Hepatocyte (in vitro differentiated cells): ENCODE results near the gene TPRN. TPM values are rescaled to one million over a fixed set of nuclear protein-coding genes. Genes with fewer than 3 reads are reported as not detected.

Experiments
- DNase-seq: peaks from one replicate; pipeline ENCODE4 v3.0.0-alpha.2; 2016; ENCODE audit warnings: low spot score
- H2AFZ ChIP-seq: fragments of 200-600 bp; sonication (generic); 2 replicates; pipeline ENCODE4 v1.6.0; 2016; ENCODE audit warnings: antibody characterized with exemption, mild to moderate bottlenecking
- H3K27ac ChIP-seq: fragments of 200-600 bp; sonication (generic); 2 replicates; pipeline ENCODE4 v1.5.1; 2016; ENCODE audit warnings: mild to moderate bottlenecking
- H3K27me3 ChIP-seq: fragments of 200-600 bp; sonication (generic); 2 replicates; pipeline ENCODE4 v1.6.1; 2016
- H3K36me3 ChIP-seq: fragments of 200-600 bp; sonication (generic); replicated peaks from 2 replicates; pipeline ENCODE4 v1.5.1; 2016; ENCODE audit warnings: low read depth; ENCODE audit not compliant: insufficient read depth
- H3K4me1 ChIP-seq: fragments of 200-600 bp; sonication (generic); 2 replicates; pipeline ENCODE4 v1.5.1; 2016; ENCODE audit warnings: mild to moderate bottlenecking, moderate library complexity; ENCODE audit not compliant: insufficient read depth
- H3K4me2 ChIP-seq: fragments of 200-600 bp; sonication (generic); 2 replicates; pipeline ENCODE4 v1.6.0; 2016
- H3K4me3 ChIP-seq: fragments of 200-600 bp; sonication (generic); 2 replicates; pipeline ENCODE4 v1.5.1; 2016; ENCODE audit warnings: mild to moderate bottlenecking
- H3K79me2 ChIP-seq: fragments of 200-600 bp; sonication (generic); 2 replicates; pipeline ENCODE4 v1.6.0; 2017; ENCODE audit warnings: mild to moderate bottlenecking
- H3K9me2 ChIP-seq: fragments of 200-600 bp; sonication (generic); replicated peaks from 2 replicates; pipeline ENCODE4 v1.6.0; 2017; ENCODE audit warnings: mild to moderate bottlenecking; ENCODE audit not compliant: insufficient read depth
- H3K9me3 ChIP-seq: fragments of 200-600 bp; sonication (generic); 2 replicates; pipeline ENCODE4 v1.5.1; 2016; ENCODE audit warnings: low read depth, mild to moderate bottlenecking
- H4K20me1 ChIP-seq: fragments of 200-600 bp; sonication (generic); 2 replicates; pipeline ENCODE4 v1.6.0; 2016; ENCODE audit warnings: mild to moderate bottlenecking; ENCODE audit not compliant: insufficient read depth, poor library complexity, severe bottlenecking
- EZH2 ChIP-seq: fragments of 200-600 bp; sonication (generic); IDR thresholded peaks from 2 replicates; pipeline ENCODE4 v1.6.1; 2016; ENCODE audit warnings: antibody characterized with exemption, mild to moderate bottlenecking, borderline replicate concordance
- EZH2phosphoT487 ChIP-seq: fragments of 200-600 bp; sonication (generic); IDR thresholded peaks from one replicate; pipeline ENCODE4 v1.6.1; 2018; ENCODE audit warnings: antibody characterized with exemption, mild to moderate bottlenecking, low read depth, moderate library complexity; ENCODE audit not compliant: unreplicated experiment, severe bottlenecking
- WGBS: methylation state at CpG from one replicate; pipeline ENCODE4 v1.1.6; 2016; ENCODE audit warnings: low lambda C conversion rate; ENCODE audit errors: missing lambda C conversion rate; 5-methylcytosine and 5-hydroxymethylcytosine counted together
- polyA plus RNA-seq: library from polyadenylated mRNA; unstranded; fragments of >200 nt; fragmentation: Nextera tagmentation; extraction: Ambion mirVana; gene quantifications from 2 replicates; pipeline ENCODE4 v1.2.1, GENCODE V29; 2016
- total RNA-seq: library from RNA; depleted of rRNA; stranded (reverse); fragments of >200 nt; gene quantifications from 2 replicates; pipeline ENCODE4 v1.2.3, GENCODE V29; 2014
- TF ChIP-seq, protein P1 (sequence below): fragments of 200-600 bp; sonication (generic); IDR thresholded peaks from 2 replicates; pipeline ENCODE4 v1.5.1; 2016; ENCODE audit warnings: antibody characterized with exemption, mild to moderate bottlenecking; ENCODE audit not compliant: poor library complexity

Gene TPRN
- total and polyA plus RNA-seq, 2 experiments from 2014 or later = 34.4 to 104 TPM

DNA sequence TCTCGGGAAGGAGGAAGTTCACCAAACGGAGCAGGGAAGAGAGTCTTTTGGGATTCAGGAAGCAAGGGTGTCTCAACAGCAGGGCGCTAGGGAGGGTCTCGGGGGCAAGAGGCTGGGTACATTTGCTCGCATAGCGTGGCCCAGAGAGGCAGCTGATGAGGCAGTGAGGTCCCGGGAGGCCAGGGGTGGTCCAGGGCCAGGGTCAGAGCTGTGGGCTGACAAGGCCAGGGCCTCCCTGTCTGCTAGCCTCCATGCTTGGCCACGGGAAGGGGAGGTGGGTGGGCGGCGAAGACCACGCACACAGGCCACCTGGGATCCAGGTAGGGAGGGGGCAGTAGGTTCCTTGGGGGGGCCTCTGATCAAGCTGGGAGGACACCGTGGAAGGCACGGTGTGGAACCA is 11.0 kb upstream of the TPRN start:
- Histone ChIP-seq H3K9me2 (no peaks in the 10 kb centered on the region), H3K4me2 (no peak overlapping the region), H3K4me3 (no peak overlapping the region), H3K79me2 (peaks cover 7% of the 10 kb centered on the region), H2AFZ (no peak overlapping the region), H3K27ac (no peak overlapping the region), H3K27me3 (no peaks in the 10 kb centered on the region), H3K9me3 (no peaks in the 10 kb centered on the region), H3K4me1 (peaks cover 3% of the 10 kb centered on the region), H4K20me1 (no peaks in the 10 kb centered on the region), H3K36me3 (no peaks in the 10 kb centered on the region)
- TF ChIP-seq EZH2phosphoT487 (no peak), EZH2 (no peak)
- TF ChIP-seq, protein P1, sequence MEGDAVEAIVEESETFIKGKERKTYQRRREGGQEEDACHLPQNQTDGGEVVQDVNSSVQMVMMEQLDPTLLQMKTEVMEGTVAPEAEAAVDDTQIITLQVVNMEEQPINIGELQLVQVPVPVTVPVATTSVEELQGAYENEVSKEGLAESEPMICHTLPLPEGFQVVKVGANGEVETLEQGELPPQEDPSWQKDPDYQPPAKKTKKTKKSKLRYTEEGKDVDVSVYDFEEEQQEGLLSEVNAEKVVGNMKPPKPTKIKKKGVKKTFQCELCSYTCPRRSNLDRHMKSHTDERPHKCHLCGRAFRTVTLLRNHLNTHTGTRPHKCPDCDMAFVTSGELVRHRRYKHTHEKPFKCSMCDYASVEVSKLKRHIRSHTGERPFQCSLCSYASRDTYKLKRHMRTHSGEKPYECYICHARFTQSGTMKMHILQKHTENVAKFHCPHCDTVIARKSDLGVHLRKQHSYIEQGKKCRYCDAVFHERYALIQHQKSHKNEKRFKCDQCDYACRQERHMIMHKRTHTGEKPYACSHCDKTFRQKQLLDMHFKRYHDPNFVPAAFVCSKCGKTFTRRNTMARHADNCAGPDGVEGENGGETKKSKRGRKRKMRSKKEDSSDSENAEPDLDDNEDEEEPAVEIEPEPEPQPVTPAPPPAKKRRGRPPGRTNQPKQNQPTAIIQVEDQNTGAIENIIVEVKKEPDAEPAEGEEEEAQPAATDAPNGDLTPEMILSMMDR = no peak
- DNase-seq = no peak
- 93% methylated on average over 13 of the region's 13 CpGs for WGBS

DNA sequence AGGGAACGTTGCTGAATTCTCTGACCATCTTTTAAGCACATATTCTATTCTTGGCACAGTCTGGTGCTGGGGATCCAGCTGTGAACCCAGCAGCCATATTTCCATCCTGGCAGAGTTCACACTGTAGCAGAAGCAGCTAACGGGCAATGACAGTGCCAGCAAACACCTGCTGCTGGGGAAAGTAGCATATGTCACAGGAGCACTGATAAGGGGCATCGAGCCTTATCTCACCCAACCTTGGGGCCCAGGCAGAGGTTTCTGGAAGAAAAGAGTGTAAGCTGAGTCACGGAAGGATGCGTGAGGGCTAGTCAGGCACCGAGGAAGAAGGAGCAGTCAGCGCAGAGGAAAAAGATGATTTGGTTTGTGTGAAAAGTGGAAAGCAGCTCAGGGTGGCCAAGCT is 6.1 kb upstream of the TPRN start:
- Histone ChIP-seq H3K4me1 (peaks cover 23% of the 10 kb centered on the region), H3K9me3 (no peaks in the 10 kb centered on the region), H3K4me2 (peak overlapping the region; percentile 87), H3K27me3 (no peaks in the 10 kb centered on the region), H3K79me2 (peaks cover 51% of the 10 kb centered on the region), H3K27ac (no peak overlapping the region), H4K20me1 (no peaks in the 10 kb centered on the region), H3K36me3 (no peaks in the 10 kb centered on the region), H2AFZ (no peak overlapping the region), H3K4me3 (no peak overlapping the region), H3K9me2 (no peaks in the 10 kb centered on the region)
- no peak for DNase-seq
- 87% methylated on average over 7 of the region's 7 CpGs for WGBS
- no peak for TF ChIP-seq EZH2phosphoT487

DNA sequence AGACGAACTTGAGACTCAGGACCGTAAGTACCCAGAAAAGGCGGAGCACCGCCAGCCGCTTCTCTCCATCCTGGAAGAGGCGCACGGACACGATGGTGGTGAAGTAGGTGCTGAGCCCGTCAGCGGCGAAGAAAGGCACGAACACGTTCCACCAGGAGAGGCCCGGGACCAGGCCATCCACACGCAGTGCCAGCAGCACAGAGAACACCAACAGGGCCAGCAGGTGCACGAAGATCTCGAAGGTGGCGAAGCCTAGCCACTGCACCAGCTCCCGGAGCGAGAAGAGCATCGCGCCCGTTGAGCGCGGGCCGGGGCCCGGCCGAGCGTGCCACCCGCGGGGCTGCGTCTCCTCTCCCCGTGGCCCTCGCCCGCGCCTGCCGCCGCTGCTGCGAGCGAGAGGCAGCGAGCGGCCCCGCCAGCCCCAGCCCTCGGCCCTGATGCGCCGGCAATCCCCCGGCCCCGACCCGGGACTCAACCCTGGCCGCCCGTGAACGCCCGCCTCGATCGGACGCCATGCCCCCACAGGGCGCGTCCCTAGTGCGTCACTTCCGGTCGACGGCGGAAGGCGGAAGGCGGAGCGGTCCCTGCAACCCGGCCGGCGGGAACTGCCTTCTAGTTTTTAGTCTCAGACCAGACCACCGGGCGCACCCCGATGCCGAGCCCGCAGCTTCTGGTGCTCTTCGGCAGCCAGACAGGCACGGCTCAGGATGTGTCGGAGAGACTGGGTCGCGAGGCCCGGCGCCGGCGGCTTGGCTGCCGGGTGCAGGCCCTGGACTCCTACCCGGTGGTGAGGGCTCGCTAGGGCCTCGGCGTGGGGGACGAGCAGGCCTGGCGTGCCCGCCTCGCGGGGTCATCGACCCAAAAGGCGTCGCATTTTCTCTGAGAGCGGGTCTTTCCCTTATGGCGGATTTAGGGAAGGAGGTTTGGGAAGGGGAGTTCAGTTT is 4.9 kb upstream of the TPRN start, which contains the start of the genes NDOR1 and TMEM203:
Gene NDOR1 (plus strand): TSS at position 575 of the 944 bp plus-strand sequence. CDS start 78 bp downstream, at position 653.
Gene TMEM203 (minus strand): TSS at position 523 of the 944 bp plus-strand sequence. CDS start 234 bp downstream, at position 289.
- Histone ChIP-seq H3K79me2 (peaks cover 55% of the 10 kb centered on the region), H3K36me3 (no peaks in the 10 kb centered on the region), H3K27me3 (no peaks in the 10 kb centered on the region), H3K27ac (peak within 1 kb of the TSS; percentile 88), H3K9me3 (no peaks in the 10 kb centered on the region), H4K20me1 (no peaks in the 10 kb centered on the region), H3K4me1 (peaks cover 29% of the 10 kb centered on the region), H3K4me2 (peak within 1 kb of the TSS; percentile 87), H3K9me2 (no peaks in the 10 kb centered on the region), H2AFZ (peak within 1 kb of the TSS; percentile 67), H3K4me3 (peak within 1 kb of the TSS; percentile 83)
- TF ChIP-seq EZH2 = no peak
- TF ChIP-seq EZH2phosphoT487 = no peak
- peak; percentile 94 for DNase-seq
- 1% methylated on average over 89 of the region's 98 CpGs for WGBS

DNA sequence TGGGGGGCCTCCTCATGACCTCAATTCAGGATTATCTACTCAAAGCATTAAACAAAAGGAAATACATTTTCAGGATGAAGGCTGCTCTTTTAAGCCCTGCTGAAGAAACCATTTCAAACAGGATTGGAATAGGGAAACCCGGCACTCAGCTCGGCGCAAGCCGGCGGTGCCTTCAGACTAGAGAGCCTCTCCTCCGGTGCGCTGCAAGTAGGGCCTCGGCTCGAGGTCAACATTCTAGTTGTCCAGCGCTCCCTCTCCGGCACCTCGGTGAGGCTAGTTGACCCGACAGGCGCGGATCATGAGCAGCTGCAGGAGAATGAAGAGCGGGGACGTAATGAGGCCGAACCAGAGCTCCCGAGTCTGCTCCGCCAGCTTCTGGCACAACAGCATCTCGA is 4.2 kb upstream of the TPRN start:
- Histone ChIP-seq H3K36me3 (no peaks in the 10 kb centered on the region), H3K9me3 (no peaks in the 10 kb centered on the region), H3K27me3 (no peaks in the 10 kb centered on the region), H3K27ac (peak overlapping the region; percentile 88), H3K79me2 (peaks cover 56% of the 10 kb centered on the region), H4K20me1 (peaks cover 2% of the 10 kb centered on the region), H3K9me2 (no peaks in the 10 kb centered on the region), H3K4me1 (peaks cover 30% of the 10 kb centered on the region), H2AFZ (peak overlapping the region; percentile 67), H3K4me3 (peak overlapping the region; percentile 83), H3K4me2 (peak overlapping the region; percentile 87)
- 38% methylated on average over 21 of the region's 21 CpGs for WGBS
- TF ChIP-seq EZH2 (no peak), EZH2phosphoT487 (no peak)
- TF ChIP-seq, protein P1 = no peak
- no peak for DNase-seq
